Ectodermal cell (in vitro differentiated cells): ENCODE data around the gene FANCC.

ENCODE experiments used
- H3K27ac ChIP-seq: 2 replicates; pipeline ENCODE4 v1.7.0; 2013; ENCODE audit warnings: mild to moderate bottlenecking, low read depth, low read length; ENCODE audit not compliant: insufficient read depth, poor library complexity, severe bottlenecking
- H3K27me3 ChIP-seq: 2 replicates; pipeline ENCODE4 v1.7.0; 2013; ENCODE audit warnings: mild to moderate bottlenecking, low read length; ENCODE audit not compliant: insufficient read depth, control insufficient read depth, poor library complexity, severe bottlenecking
- H3K36me3 ChIP-seq: one replicate; pipeline ENCODE4 v1.7.0; 2013; ENCODE audit warnings: low read length; ENCODE audit not compliant: control insufficient read depth, insufficient read depth
- H3K4me1 ChIP-seq: one replicate; pipeline ENCODE4 v1.7.0; 2013; ENCODE audit warnings: low read length; ENCODE audit not compliant: control insufficient read depth, insufficient read depth
- H3K4me3 ChIP-seq: 2 replicates; pipeline ENCODE4 v1.7.0; 2013; ENCODE audit warnings: low read depth, low read length, control low read depth; ENCODE audit not compliant: insufficient read depth
- H3K9me3 ChIP-seq: 2 replicates; pipeline ENCODE4 v1.7.0; 2013; ENCODE audit warnings: mild to moderate bottlenecking, low read length, moderate library complexity; ENCODE audit not compliant: control insufficient read depth
- WGBS, 2 experiments: methylation state at CpG; one replicate each; pipeline ENCODE4 v1.1.7; 2013; ENCODE audit warnings: missing lambda C conversion rate in 2 of 2; 5-methylcytosine and 5-hydroxymethylcytosine counted together

Gene FANCC

GRCh38 chr9:95138474-95138873 is 179.0 kb downstream of the FANCC start:
- no peak overlapping the region for H3K27ac ChIP-seq
- WGBS, 2 experiments, result 90 to 92% methylated on average over 10 of the region's 10 CpGs
- H3K4me3 ChIP-seq, result no peak overlapping the region
- no peaks in the 10 kb centered on the region for H3K9me3 ChIP-seq
- no peaks in the 10 kb centered on the region for H3K36me3 ChIP-seq
- H3K27me3 ChIP-seq, result no peaks in the 10 kb centered on the region
- H3K4me1 ChIP-seq, result no peaks in the 10 kb centered on the region

DNA sequence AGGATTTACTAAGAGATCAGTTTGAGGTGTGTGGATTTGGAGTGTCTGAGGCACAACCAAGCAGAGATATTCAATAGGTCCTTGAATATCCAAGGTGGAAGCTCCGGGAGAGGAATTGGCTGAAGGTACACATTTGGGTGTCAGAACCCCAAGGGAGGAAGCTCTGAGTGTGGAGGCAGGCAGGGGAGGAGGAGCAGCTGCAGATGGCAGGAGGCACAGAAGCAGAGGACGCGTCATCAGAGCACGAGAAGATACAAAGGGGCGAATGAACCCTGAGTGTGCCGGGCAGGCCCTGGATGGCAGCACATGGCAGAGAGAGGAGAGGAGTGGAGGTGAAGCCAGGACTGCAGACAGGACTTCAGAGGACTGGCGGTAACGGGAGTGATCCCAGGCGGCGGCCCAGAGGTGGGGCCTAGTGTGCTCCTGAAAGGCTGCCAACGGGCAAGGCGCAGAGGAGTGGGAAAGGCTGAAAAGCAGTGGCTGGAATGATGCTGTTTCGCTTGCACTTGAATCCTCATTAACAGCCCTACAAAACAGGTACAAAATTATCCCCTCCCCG is 179.8 kb downstream of the FANCC start:
- Histone ChIP-seq H3K27ac (no peak overlapping the region), H3K9me3 (no peaks in the 10 kb centered on the region), H3K4me3 (no peak overlapping the region), H3K4me1 (no peaks in the 10 kb centered on the region), H3K27me3 (no peaks in the 10 kb centered on the region), H3K36me3 (no peaks in the 10 kb centered on the region)
- 92 to 95% methylated on average over 14 of the region's 14 CpGs for WGBS, 2 experiments

DNA sequence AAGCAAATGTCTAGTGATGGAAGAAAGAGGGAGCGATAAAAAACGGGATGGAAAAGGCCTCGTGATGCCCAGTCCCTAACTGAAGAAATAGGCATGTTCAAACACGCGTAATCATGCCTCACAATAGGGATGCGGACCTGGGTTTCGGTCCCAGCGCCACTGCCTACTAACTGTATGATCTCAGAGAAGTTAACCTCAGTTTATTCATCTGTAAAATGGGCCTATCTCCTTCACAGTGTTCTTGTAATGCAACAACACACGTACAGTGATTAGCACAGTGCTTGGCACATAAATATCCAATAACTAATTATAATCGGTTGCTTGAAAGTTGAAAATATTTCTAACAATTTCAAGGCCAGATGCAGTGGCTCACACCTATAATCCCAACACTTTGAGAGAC is 181.8 kb downstream of the FANCC start:
- whole genome bisulfite sequencing, 2 experiments, result 93 to 97% methylated on average over 10 of the region's 10 CpGs
- Histone ChIP-seq H3K9me3 (no peaks in the 10 kb centered on the region), H3K4me1 (peaks cover under 1% of the 10 kb centered on the region), H3K36me3 (no peaks in the 10 kb centered on the region), H3K27ac (no peak overlapping the region), H3K27me3 (no peaks in the 10 kb centered on the region), H3K4me3 (no peak overlapping the region)

DNA sequence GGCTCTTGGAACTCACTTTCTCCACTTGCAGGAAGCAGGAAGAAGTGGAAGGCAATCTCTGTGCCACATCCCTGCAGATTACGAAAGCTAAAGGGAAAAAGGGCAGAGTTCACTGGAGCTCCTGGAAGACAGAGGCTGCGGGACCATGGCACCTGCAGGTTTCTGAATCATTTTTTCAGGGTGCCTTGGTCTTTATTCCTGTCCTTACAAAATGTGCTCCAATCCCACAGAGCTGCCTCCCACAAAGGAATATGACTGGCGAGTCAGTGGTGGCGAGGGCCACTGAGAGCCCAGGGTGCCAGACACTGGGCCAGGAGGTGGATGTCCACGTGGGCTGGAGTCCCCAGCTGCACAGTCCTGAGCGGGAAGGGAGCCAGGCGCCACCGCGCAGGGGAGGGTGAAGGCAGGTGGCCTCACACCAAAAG is 183.0 kb downstream of the FANCC start:
- Histone ChIP-seq H3K4me1 (peaks cover 11% of the 10 kb centered on the region), H3K27ac (no peak overlapping the region), H3K27me3 (no peaks in the 10 kb centered on the region), H3K36me3 (no peaks in the 10 kb centered on the region), H3K4me3 (no peak overlapping the region), H3K9me3 (no peaks in the 10 kb centered on the region)
- whole genome bisulfite sequencing, 2 experiments, result 95% methylated on average over 9 of the region's 9 CpGs

DNA sequence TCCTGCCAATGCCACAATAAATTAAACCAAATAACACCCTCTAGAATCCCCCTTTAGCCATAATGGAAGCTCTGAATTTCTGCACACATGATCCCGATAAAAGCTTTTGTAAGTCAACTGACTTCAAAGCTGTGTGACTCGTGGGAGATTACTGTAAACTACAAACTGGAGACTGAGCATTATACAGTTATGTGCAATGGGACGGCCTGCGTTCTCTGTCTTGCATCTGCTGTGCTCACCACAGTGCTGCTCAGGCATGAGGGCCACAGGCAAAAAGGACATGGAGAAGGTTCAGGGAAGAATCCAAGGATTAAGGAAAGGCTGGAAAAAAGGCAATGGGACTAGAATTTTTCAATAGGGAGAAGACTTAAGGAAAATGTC is 184.2 kb downstream of the FANCC start:
- H3K27ac ChIP-seq, result no peak overlapping the region
- H3K36me3 ChIP-seq, result no peaks in the 10 kb centered on the region

DNA sequence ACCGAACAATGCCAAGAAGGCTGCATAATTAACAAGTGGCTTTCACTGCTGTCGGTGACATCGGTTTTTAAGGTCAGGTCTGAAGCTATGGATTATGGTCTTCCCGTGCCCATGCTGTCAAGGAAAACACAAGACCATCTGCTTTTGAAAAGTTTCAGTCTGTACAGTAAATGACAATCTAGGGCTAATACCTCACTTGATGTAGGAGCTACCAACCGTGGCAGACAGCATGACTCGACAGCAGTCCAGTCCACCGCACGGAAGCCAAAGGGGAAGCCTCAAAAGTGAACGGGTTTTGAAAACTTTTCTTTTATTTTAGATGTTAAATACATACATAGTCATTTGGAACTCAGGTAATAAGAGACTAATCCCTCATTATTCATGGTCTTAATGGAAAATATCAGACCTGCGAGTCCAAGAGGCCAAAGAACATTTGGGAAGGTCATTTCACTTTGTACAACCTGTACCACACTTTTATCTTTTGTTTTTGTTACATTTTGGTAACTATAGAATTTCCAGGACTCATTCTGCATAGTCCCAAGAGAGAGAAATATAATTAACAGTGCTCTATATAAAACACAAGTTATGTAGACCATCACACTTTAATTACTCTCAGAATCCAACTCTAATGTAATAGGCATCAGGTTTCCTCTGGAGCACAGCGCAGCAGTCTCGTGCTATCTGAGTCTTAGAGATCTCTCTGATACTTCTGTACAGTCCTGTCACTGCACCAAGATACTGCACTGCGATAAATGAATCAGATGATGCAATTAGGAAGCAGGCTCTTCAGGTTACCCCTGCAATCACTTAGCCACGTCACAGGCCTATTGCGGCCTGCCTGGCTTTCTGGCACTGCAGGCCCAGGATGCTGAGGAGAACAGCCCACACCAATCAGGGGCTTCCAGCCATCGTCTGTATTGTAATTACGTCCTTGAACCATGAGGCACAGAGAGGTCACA is 184.9 kb downstream of the FANCC start:
- H3K27ac ChIP-seq, result no peak overlapping the region
- 92 to 95% methylated on average over 16 to 17 of the region's 17 CpGs for WGBS, 2 experiments
- H3K36me3 ChIP-seq, result no peaks in the 10 kb centered on the region
- no peak overlapping the region for H3K4me3 ChIP-seq
- no peaks in the 10 kb centered on the region for H3K27me3 ChIP-seq
- H3K4me1 ChIP-seq, result peaks cover 16% of the 10 kb centered on the region
- H3K9me3 ChIP-seq, result no peaks in the 10 kb centered on the region

More for the DNA sequence above, 184.2 kb downstream of the FANCC start:
- Histone ChIP-seq H3K27me3 (no peaks in the 10 kb centered on the region), H3K4me1 (peaks cover 16% of the 10 kb centered on the region), H3K9me3 (no peaks in the 10 kb centered on the region), H3K4me3 (no peak overlapping the region)
- WGBS, 2 experiments, result 95 to 97% methylated on average over 4 of the region's 4 CpGs

DNA sequence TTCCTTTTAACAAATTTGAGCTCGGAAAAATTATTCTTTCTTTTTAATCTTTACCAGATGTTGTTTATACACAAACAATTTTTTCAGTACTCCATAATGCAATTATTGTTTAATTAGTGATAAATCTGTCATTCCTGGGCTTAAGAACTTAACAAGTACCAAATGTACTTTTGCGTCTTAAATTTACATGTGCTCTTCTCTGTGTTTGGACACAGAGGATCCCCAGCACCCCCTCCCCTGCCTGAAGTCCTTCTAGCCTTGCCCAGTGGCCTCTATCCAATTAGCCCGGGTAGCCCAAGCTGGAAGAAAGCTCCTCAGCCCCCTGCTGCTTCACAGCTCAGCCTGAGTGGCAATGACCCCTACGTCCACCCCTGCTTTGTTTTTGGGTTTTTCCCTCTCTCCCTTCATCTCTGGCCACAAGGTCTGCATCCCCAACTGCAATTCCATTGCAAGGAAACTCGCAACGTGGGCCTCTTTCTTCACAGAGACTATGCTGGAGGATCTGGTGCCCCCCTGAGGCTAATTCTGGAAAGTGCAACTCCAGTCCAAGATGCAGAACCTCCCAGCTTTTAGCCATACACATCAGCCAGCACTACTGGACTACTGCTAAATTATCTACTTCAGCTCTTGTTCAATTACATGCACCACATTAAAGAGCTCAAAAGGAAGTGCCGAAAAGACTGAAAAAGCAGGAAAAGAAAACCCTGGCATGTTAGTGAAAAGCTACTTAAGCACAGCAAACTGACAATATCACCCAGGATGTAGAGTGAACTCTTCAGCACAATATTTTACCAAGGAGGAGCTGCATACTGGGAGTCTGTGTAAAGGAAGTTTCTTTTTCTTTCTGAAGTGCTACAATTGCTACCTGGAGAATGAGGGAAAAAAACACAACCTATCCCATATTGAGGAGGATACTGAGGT is 186.2 kb downstream of the FANCC start:
- Histone ChIP-seq H3K9me3 (no peaks in the 10 kb centered on the region), H3K4me3 (no peak overlapping the region), H3K4me1 (peaks cover 16% of the 10 kb centered on the region), H3K36me3 (no peaks in the 10 kb centered on the region), H3K27me3 (no peaks in the 10 kb centered on the region), H3K27ac (no peak overlapping the region)
- 10 to 18% methylated on average over 6 to 7 of the region's 7 CpGs for WGBS, 2 experiments

DNA sequence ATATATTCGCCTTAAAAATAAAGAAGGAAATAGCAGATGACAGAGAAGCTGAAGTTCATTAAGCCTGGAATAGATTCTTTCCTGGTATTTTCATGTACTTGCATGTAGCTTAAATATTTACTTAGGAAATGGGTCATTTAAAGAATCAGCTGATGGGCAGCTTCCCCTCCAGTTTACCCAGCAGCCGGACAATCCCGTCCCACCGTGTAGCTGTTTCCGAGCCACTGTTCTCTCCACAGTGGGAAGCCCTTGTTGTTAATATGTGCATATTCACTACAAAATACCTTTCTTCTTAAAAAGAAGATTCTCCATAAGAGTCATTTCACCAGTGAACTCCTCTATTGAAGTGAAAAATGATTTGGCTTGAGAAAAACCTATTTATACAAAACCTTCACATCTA is 187.0 kb downstream of the FANCC start:
- H3K9me3 ChIP-seq, result no peaks in the 10 kb centered on the region
- 48 to 49% methylated on average over 5 of the region's 5 CpGs for WGBS, 2 experiments
- peaks cover 16% of the 10 kb centered on the region for H3K4me1 ChIP-seq
- H3K27ac ChIP-seq, result no peak overlapping the region
- no peaks in the 10 kb centered on the region for H3K36me3 ChIP-seq
- no peak overlapping the region for H3K4me3 ChIP-seq
- H3K27me3 ChIP-seq, result no peaks in the 10 kb centered on the region

- Histone ChIP-seq H3K27me3 (no peaks in the 10 kb centered on the region), H3K9me3 (no peaks in the 10 kb centered on the region), H3K4me3 (no peak overlapping the region), H3K27ac (no peak overlapping the region), H3K36me3 (no peaks in the 10 kb centered on the region), H3K4me1 (peaks cover 16% of the 10 kb centered on the region)
- 54 to 60% methylated on average over 8 of the region's 8 CpGs for WGBS, 2 experiments
Observed at GRCh38 chr9:95129476-95130291, 187.8 kb downstream of the FANCC start.
